Suprapubic skin (tissue), 4 donors: ENCODE data around the gene VTI1A.

Experiments
- CTCF ChIP-seq, 2 donors: fragments of 200-600 bp in 1 of 2; fragments of 450-650 bp in 1 of 2; sonication (generic) in 1 of 2; IDR thresholded peaks; one replicate each; pipeline ENCODE4 v1.5.1; 2016 to 2019; ENCODE audit warnings: antibody characterized with exemption in 2 of 2, mild to moderate bottlenecking in 1 of 2, moderate library complexity in 1 of 2
- EP300 ChIP-seq: sonication (generic); formaldehyde crosslinking; IDR thresholded peaks from one replicate; pipeline ENCODE4 v1.6.1; 2017; ENCODE audit warnings: antibody characterized with exemption
- POLR2A ChIP-seq, 2 donors: fragments of 450-650 bp; IDR thresholded peaks; one replicate each; pipeline ENCODE4 v1.6.1; 2017; ENCODE audit warnings: antibody characterized with exemption in 2 of 2, mild to moderate bottlenecking in 2 of 2, moderate library complexity in 2 of 2
- POLR2AphosphoS5 ChIP-seq, 3 donors: sonication (generic); formaldehyde crosslinking; IDR thresholded peaks; one replicate each; pipeline ENCODE4 v1.6.1; 2017; ENCODE audit warnings: antibody characterized with exemption in 3 of 3

- TF ChIP-seq CTCF (IDR thresholded peaks at IDR 0.05) (no peak), POLR2AphosphoS5 (IDR thresholded peaks at IDR 0.05) (no peak), POLR2A (IDR thresholded peaks at IDR 0.05) (no peak), EP300 (no peak)
Measured at GRCh38 chr10:112507046-112507445, 60.0 kb downstream of the VTI1A start.
